ENCODE data around the gene INCA1. TPM values are rescaled to one million over a fixed set of nuclear protein-coding genes. Genes with fewer than 3 reads are reported as not detected.

INCA1 gene
- total and polyA plus RNA-seq, 2 of the 8 experiments (the other 6 are each of a cell fraction or from before 2014, with no cell fraction given), result 0.89 to 1.4 TPM

DNA sequence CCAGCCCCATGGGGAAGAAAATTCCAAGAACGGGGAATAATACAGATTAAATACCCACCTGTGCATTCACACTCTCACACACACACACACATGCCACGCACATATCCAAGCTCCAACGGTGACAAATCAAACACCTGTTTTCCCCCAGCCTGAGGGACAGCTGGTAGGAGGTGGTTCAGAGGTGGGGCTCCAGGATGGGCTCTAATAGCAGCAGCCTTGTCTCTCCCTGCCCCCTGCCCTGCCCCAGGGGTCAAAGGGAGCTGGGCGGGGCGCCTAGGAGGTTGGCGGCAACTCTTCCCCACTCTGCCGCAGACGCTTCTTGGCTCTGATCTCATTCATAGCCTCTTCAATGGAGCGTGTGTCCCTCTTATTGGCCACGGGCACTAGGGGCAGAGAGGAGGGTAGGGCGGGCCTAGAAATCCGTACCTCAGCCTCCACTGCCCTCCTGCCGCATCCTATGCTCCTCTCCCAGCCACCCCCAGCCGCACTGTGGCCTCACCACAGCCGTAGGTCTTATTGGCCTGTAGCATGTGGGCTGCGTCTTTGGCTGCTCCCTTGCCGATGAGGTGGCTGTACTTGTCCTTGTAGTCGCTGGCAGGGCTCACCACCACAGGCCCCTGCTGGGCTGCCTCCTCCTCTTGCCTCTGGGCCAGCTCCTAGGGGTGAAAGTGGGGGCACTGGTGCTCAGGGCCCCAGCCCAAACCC is 37.9 kb downstream of the INCA1 start:
- 87% methylated on average over 16 of the region's 18 CpGs; no CpG with 5 or more reads in 1 of the 2 experiments for WGBS, 2 experiments (ENCODE audit: extremely low coverage in 1 of 2, insufficient coverage in 1 of 2, insufficient read length in 1 of 2, insufficient replicate concordance in 2 of 2, low coverage in 1 of 2, low lambda C conversion rate in 2 of 2, missing lambda C conversion rate in 1 of 2)
- H3K36me3 ChIP-seq (ENCODE audit: control insufficient read depth in 2 of 4, insufficient read depth in 4 of 4, low read length in 3 of 4), result peaks cover 0 to 2% (median 0%) of the 10 kb centered on the region in 4 experiments; a peak in 2 of 8 replicates
- H3K14ac ChIP-seq (ENCODE audit: insufficient read length), result no peak overlapping the region
- H3K27ac ChIP-seq (ENCODE audit: low read depth, low read length), result no peak overlapping the region
- DNase-seq (ENCODE audit: low read depth in 1 of 2, low spot score in 2 of 2) (no peak), FAIRE-seq (no peak)
- no peak overlapping the region for H3K4me3 ChIP-seq (ENCODE audit: extremely low read depth in 1 of 4, insufficient read depth in 2 of 4, low read depth in 3 of 4, low read length in 4 of 4)
- H3K9ac ChIP-seq (replicated peaks in 1 of 4; ENCODE audit: extremely low read depth in 1 of 4, low read depth in 3 of 4, low read length in 3 of 4), result no peak overlapping the region
- no peaks in the 10 kb centered on the region for H3K27me3 ChIP-seq (replicated peaks in 1 of 4; ENCODE audit: control insufficient read depth in 3 of 4, extremely low read depth in 1 of 4, insufficient read depth in 3 of 4, low read length in 3 of 4)
- H3K56ac ChIP-seq (replicated peaks; ENCODE audit: insufficient read length, low read depth, low read length), result no peak overlapping the region
- 0 out of 2 replicates have a peak overlapping the region, but pooled peaks have one; percentile 60 for H2BK5ac ChIP-seq (ENCODE audit: low read depth, low read length)
- H3K9me3 ChIP-seq (ENCODE audit: insufficient read depth in 2 of 2, low read depth in 1 of 2, low read length in 1 of 2), result no peaks in the 10 kb centered on the region
- no peak overlapping the region for H2BK120ac ChIP-seq (replicated peaks; ENCODE audit: low read depth, low read length)
- no peak overlapping the region for H4K8ac ChIP-seq (ENCODE audit: extremely low read depth, insufficient read depth, low read length)
- H4K20me1 ChIP-seq (replicated peaks in 1 of 2; ENCODE audit: control insufficient read depth in 1 of 2, insufficient read depth in 2 of 2, low read length in 2 of 2), result peaks cover 0 to 3% of the 10 kb centered on the region in 2 experiments
- no peaks in the 10 kb centered on the region for H3K79me2 ChIP-seq (ENCODE audit: control insufficient read depth in 1 of 2, insufficient read depth in 2 of 2, low read length in 2 of 2)
- no peak overlapping the region for H2BK15ac ChIP-seq (ENCODE audit: low read length)
- H4K5ac ChIP-seq (ENCODE audit: insufficient read length, low read depth, low read length), result no peak overlapping the region
- H2AFZ ChIP-seq (ENCODE audit: low read length), result no peak overlapping the region
- peaks cover 0 to 10% (median 4%) of the 10 kb centered on the region in 4 experiments; a peak in 4 of 7 replicates for H3K4me1 ChIP-seq (replicated peaks in 1 of 4; ENCODE audit: control insufficient read depth in 3 of 4, insufficient read depth in 4 of 4, low read length in 3 of 4)
- no peak overlapping the region for H3K23ac ChIP-seq (ENCODE audit: insufficient read length)
- H2BK12ac ChIP-seq (ENCODE audit: low read depth, low read length), result peak overlapping the region; percentile 60; the same call in 1 of the 2 replicates
- no peak overlapping the region for H4K91ac ChIP-seq (replicated peaks; ENCODE audit: insufficient read length, low read length)
- 0 out of 2 replicates have a peak, but pooled peaks cover 2% of the 10 kb centered on the region for H3K79me1 ChIP-seq (ENCODE audit: low read depth, low read length)
- ChIA-PET POLR2A (ENCODE audit: partially characterized antibody) (interaction anchor here (0.6 to 32.4 kb wide), 5 partner anchors 1 to 256 kb away, joined by 3 to 987 read pairs (median 4); partner anchors contain the start of genes ENO3, PFN1, RNF167 and SLC25A11), CTCF (ENCODE audit: partially characterized antibody) (interaction anchor here (1.3 kb wide), 1 partner anchor 19 kb away, joined by 4 read pairs; no protein-coding TSS in a partner anchor)
- H2AK5ac ChIP-seq (ENCODE audit: low read depth, low read length), result no peak overlapping the region
- no peak overlapping the region for H3K4me2 ChIP-seq (ENCODE audit: insufficient read depth in 1 of 2, low read depth in 2 of 2, low read length in 2 of 2)
- no peak overlapping the region for H3K4ac ChIP-seq (replicated peaks; ENCODE audit: insufficient read length, low read depth, low read length)
- no peaks in the 10 kb centered on the region for H3K23me2 ChIP-seq (ENCODE audit: low read depth, low read length)
- H2BK20ac ChIP-seq (ENCODE audit: low read length), result no peak overlapping the region
- no peak overlapping the region for H3K18ac ChIP-seq (ENCODE audit: extremely low read depth, low read length)
- TF ChIP-seq POU5F1 (IDR thresholded peaks at IDR 0.05; ENCODE audit: low read depth, low read length), result no peak
- no peak for TF ChIP-seq HDAC6 (IDR thresholded peaks at IDR 0.05; ENCODE audit: low read depth, low read length)
- TF ChIP-seq, protein P1, sequence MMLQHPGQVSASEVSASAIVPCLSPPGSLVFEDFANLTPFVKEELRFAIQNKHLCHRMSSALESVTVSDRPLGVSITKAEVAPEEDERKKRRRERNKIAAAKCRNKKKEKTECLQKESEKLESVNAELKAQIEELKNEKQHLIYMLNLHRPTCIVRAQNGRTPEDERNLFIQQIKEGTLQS (IDR thresholded peaks at IDR 0.05; ENCODE audit: insufficient read depth, low read depth, low read length), result no peak
- no peak for TF ChIP-seq TBP (IDR thresholded peaks at IDR 0.05; ENCODE audit: low read depth, low read length)
- TF ChIP-seq SAP30 (IDR thresholded peaks at IDR 0.05; ENCODE audit: insufficient read depth, insufficient replicate concordance, low read length), result no peak
- no peak for TF ChIP-seq SUZ12 (IDR thresholded peaks at IDR 0.05; ENCODE audit: low read length)
- no peak for TF ChIP-seq CBX5 (IDR thresholded peaks at IDR 0.05; ENCODE audit: low read depth, low read length)
- TF ChIP-seq EP300 (IDR thresholded peaks at IDR 0.05; ENCODE audit: borderline replicate concordance in 1 of 2, low read depth in 2 of 2, low read length in 2 of 2), result no peak
- TF ChIP-seq, protein P2, sequence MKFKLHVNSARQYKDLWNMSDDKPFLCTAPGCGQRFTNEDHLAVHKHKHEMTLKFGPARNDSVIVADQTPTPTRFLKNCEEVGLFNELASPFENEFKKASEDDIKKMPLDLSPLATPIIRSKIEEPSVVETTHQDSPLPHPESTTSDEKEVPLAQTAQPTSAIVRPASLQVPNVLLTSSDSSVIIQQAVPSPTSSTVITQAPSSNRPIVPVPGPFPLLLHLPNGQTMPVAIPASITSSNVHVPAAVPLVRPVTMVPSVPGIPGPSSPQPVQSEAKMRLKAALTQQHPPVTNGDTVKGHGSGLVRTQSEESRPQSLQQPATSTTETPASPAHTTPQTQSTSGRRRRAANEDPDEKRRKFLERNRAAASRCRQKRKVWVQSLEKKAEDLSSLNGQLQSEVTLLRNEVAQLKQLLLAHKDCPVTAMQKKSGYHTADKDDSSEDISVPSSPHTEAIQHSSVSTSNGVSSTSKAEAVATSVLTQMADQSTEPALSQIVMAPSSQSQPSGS (IDR thresholded peaks at IDR 0.05; ENCODE audit: low read length), result no peak

Measured in H1 (cell line).